Body of pancreas (tissue), 4 donors: ENCODE data around the gene CABS1. TPM values are rescaled to one million over a fixed set of nuclear protein-coding genes. Genes with fewer than 3 reads are reported as not detected.

Experiments used
- ATAC-seq: fragments of 150-250 bp; one replicate; pipeline ENCODE4 v1.9.1; 2016
- DNase-seq, 4 donors: peaks; one replicate each; pipeline ENCODE4 v3.0.0-alpha.2; 2019
- H3K27ac ChIP-seq, 4 donors: fragments of 200-600 bp; sonication (generic); 1 replicate in 3 of 4; 2 replicates in 1 of 4; pipeline versions ENCODE4 v1.5.1 to v1.6.1; 2016 to 2019; ENCODE audit warnings: mild to moderate bottlenecking in 1 of 4, mixed read lengths in 1 of 4, moderate library complexity in 1 of 4
- H3K27me3 ChIP-seq, 2 donors: fragments of 200-600 bp; sonication (generic); one replicate each; pipeline ENCODE4 v1.6.0; 2016; ENCODE audit warnings: mild to moderate bottlenecking in 1 of 2
- H3K36me3 ChIP-seq, 2 donors: fragments of 200-600 bp; sonication (generic); replicated peaks in 1 of 2; 2 replicates each; pipeline ENCODE4 v1.5.1; 2016; ENCODE audit warnings: low read depth in 2 of 2; ENCODE audit not compliant: insufficient read depth in 1 of 2
- H3K4me1 ChIP-seq: fragments of 200-600 bp; sonication (generic); one replicate; pipeline ENCODE4 v1.6.0; 2016
- H3K4me3 ChIP-seq, 2 donors: fragments of 200-600 bp; sonication (generic); 1 replicate in 1 of 2; 2 replicates in 1 of 2; pipeline ENCODE4 v1.5.1; 2016 to 2019
- H3K9me3 ChIP-seq, 3 donors: fragments of 200-600 bp; sonication (generic); 1 replicate in 2 of 3; 2 replicates in 1 of 3; pipeline ENCODE4 v1.5.1; 2016
- POLR2A ChIP-seq, 3 donors: fragments of 450-650 bp; IDR thresholded peaks; one replicate each; pipeline ENCODE4 v1.6.1; 2016; ENCODE audit warnings: antibody characterized with exemption in 3 of 3, mild to moderate bottlenecking in 2 of 3
- WGBS, 2 donors: methylation state at CpG; one replicate each; pipeline ENCODE4 v1.1.5; 2017; 5-methylcytosine and 5-hydroxymethylcytosine counted together
- intact Hi-C: fragments of 100-400 bp; cut with DNase I; formaldehyde crosslinking; loops from one replicate; pipeline ENCODE4 v1.15.1; 2023
- total RNA-seq, 2 donors: library from RNA; depleted of rRNA; stranded (reverse); fragments of >200 nt; gene quantifications; one replicate each; pipeline ENCODE4 v1.1.0, GENCODE V29; 2016
- TF ChIP-seq, protein P1 (sequence below), 7 experiments: fragments of 450-650 bp in 4 of 7; fragments of 200-600 bp in 3 of 7; sonication (generic) in 3 of 7; IDR thresholded peaks; one replicate each; pipeline ENCODE4 v1.5.1; 2016 to 2019; ENCODE audit warnings: antibody characterized with exemption in 7 of 7

The CABS1 gene
- total RNA-seq, 2 donors from 2014 or later: not detected

DNA sequence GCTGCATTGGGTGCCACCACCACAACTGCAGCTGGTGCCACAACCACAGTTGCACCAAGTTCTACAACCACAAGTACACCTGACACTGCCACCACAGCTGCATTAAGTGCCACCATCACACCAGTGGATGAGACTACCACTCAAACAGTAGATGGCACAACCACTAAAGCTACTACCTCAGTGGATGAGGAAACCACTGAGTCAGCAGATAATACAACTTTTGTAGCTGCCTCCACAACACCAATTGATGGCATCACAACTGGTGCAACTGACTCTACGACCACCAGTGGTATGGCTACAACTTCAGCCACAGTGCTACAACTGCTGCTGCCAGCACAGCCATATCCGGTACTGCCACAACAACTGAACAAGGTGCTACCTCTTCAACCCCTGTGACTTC is 35.1 kb upstream of the CABS1 start:
- no peak overlapping the region for H3K4me3 ChIP-seq
- 68 to 86% methylated on average over 2 of the region's 2 CpGs for WGBS, 2 donors
- H3K36me3 ChIP-seq: no peaks in the 10 kb centered on the region
- ATAC-seq (no peak), DNase-seq (no peak)
- intact Hi-C loops: no loop called here
- no peaks in the 10 kb centered on the region for H3K4me1 ChIP-seq
- TF ChIP-seq, protein P1, sequence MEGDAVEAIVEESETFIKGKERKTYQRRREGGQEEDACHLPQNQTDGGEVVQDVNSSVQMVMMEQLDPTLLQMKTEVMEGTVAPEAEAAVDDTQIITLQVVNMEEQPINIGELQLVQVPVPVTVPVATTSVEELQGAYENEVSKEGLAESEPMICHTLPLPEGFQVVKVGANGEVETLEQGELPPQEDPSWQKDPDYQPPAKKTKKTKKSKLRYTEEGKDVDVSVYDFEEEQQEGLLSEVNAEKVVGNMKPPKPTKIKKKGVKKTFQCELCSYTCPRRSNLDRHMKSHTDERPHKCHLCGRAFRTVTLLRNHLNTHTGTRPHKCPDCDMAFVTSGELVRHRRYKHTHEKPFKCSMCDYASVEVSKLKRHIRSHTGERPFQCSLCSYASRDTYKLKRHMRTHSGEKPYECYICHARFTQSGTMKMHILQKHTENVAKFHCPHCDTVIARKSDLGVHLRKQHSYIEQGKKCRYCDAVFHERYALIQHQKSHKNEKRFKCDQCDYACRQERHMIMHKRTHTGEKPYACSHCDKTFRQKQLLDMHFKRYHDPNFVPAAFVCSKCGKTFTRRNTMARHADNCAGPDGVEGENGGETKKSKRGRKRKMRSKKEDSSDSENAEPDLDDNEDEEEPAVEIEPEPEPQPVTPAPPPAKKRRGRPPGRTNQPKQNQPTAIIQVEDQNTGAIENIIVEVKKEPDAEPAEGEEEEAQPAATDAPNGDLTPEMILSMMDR (IDR thresholded peaks at IDR 0.05): no peak
- TF ChIP-seq POLR2A (IDR thresholded peaks at IDR 0.05): no peak
- no peaks in the 10 kb centered on the region for H3K9me3 ChIP-seq
- no peak overlapping the region for H3K27ac ChIP-seq
- H3K27me3 ChIP-seq: no peaks in the 10 kb centered on the region

DNA sequence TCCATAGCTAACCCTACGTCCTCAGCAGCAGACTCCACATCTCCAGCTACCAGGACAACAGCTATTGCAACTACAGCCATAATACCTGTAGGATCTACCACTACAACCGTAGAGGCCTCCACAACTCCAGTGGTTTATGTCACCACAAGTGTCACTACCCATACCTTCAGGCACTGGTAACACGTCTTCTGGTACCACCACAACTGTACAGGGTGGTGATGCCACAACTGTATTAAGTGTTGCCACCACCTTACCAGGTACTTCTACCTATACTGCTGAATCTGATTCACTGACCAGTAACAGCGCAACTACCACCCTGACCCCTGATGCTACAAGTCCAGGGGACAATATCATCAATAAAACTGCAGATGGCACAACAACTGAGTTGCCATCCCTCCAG is 34.6 kb upstream of the CABS1 start:
- no peak for ATAC-seq
- intact Hi-C loops: no loop called here
- WGBS, 2 donors: 76 to 78% methylated on average over 4 of the region's 4 CpGs

DNA sequence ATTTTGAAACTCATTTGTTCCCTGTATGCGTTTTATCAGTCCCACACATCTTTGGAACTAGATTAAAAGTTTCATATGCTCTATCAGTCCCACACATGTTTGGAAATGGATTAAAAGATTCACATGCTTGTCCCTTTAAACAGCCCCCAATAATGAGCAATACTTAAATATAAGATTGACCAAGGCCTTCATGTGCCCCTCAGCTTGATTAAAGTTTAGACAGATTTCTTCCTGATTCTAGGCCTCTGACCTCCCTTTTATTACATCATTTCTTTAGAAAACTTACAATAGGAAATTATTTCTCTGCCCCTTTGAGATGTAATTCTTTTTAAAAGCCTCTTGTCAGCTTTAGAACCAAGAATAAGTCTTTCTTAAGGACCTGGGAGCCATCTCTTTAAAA is 31.7 kb upstream of the CABS1 start:
- H3K4me3 ChIP-seq: no peak overlapping the region
- H3K36me3 ChIP-seq: no peaks in the 10 kb centered on the region
- H3K27ac ChIP-seq: no peak overlapping the region
- WGBS, 2 donors: 30 to 42% methylated on average over 1 of the region's 1 CpG
- no peak for DNase-seq
- no peak for ATAC-seq
- no peaks in the 10 kb centered on the region for H3K27me3 ChIP-seq
- no peaks in the 10 kb centered on the region for H3K4me1 ChIP-seq
- TF ChIP-seq, protein P1 (IDR thresholded peaks at IDR 0.05): no peak
- TF ChIP-seq POLR2A (IDR thresholded peaks at IDR 0.05): no peak
- H3K9me3 ChIP-seq: no peaks in the 10 kb centered on the region
- intact Hi-C loops: no loop called here

More for the DNA sequence above, 34.6 kb upstream of the CABS1 start:
- TF ChIP-seq POLR2A (IDR thresholded peaks at IDR 0.05): no peak
- TF ChIP-seq, protein P1 (IDR thresholded peaks at IDR 0.05): no peak
- H3K27me3 ChIP-seq: no peaks in the 10 kb centered on the region
- H3K9me3 ChIP-seq: no peaks in the 10 kb centered on the region
- no peaks in the 10 kb centered on the region for H3K4me1 ChIP-seq
- no peak overlapping the region for H3K4me3 ChIP-seq
- no peak for DNase-seq
- H3K27ac ChIP-seq: no peak overlapping the region
- no peaks in the 10 kb centered on the region for H3K36me3 ChIP-seq

DNA sequence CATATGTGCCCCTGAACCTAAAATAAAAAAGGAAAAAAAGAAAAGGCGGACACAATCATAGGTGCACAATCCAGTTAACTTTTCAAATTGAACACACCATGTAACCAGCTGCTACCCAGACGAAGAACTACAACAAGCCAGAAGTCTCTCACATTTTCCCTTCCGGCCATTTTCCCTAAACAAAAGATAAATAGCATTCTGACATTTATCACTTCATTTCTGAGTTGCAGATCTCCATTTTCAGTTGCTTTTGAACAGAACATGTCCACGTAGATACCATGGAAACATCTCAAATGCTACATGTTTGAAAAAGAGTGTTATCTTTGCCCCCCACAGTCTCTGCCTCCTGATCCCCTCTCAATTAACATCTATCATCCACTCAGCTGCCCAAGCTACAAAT is 29.2 kb upstream of the CABS1 start:
- Histone ChIP-seq H3K27ac (no peak overlapping the region), H3K9me3 (no peaks in the 10 kb centered on the region), H3K27me3 (no peaks in the 10 kb centered on the region), H3K36me3 (no peaks in the 10 kb centered on the region), H3K4me3 (no peak overlapping the region), H3K4me1 (no peaks in the 10 kb centered on the region)
- no peak for TF ChIP-seq POLR2A (IDR thresholded peaks at IDR 0.05)
- TF ChIP-seq, protein P1 (IDR thresholded peaks at IDR 0.05): no peak
- intact Hi-C loops: no loop called here
- 52 to 55% methylated on average over 4 of the region's 4 CpGs for WGBS, 2 donors
- ATAC-seq (no peak), DNase-seq (no peak)

DNA sequence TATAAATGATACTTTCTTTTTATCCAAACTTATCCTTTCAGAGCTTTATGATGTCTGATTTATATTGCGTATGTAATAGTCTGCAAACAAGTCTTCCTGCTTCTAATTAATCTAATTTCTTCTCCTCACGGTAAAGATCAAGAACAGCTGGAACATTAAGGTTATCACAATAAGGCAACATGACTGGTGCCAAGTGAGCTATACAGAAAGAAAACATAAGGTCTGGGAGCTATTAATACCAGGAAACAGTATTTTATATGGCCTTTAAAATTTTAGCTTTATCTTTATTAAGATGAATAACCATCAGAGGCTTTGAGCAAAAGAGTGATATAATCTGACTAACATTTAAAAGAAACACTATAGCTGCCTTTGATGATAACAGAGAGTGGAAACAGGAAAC is 28.7 kb upstream of the CABS1 start:
- no peak overlapping the region for H3K27ac ChIP-seq
- ATAC-seq (no peak), DNase-seq (no peak)
- intact Hi-C loops: no loop called here
- no peak overlapping the region for H3K4me3 ChIP-seq
- no peak for TF ChIP-seq POLR2A (IDR thresholded peaks at IDR 0.05)
- TF ChIP-seq, protein P1 (IDR thresholded peaks at IDR 0.05): no peak
- H3K36me3 ChIP-seq: no peaks in the 10 kb centered on the region
- no peaks in the 10 kb centered on the region for H3K27me3 ChIP-seq
- H3K4me1 ChIP-seq: no peaks in the 10 kb centered on the region
- 47 to 50% methylated on average over 2 of the region's 2 CpGs for WGBS, 2 donors
- no peaks in the 10 kb centered on the region for H3K9me3 ChIP-seq
